Vagina (tissue), 2 donors: ENCODE data around the gene FHL2.

Experiments used
- POLR2A ChIP-seq, 2 donors: fragments of 450-650 bp; IDR thresholded peaks; one replicate each; pipeline ENCODE4 v1.6.1; 2017; ENCODE audit warnings: antibody characterized with exemption in 2 of 2, mild to moderate bottlenecking in 2 of 2, moderate library complexity in 2 of 2
- TF ChIP-seq, protein P1 (sequence below), 3 experiments: fragments of 450-650 bp in 2 of 3; fragments of 200-600 bp in 1 of 3; sonication (generic) in 1 of 3; IDR thresholded peaks; one replicate each; pipeline ENCODE4 v1.5.1; 2017 to 2019; ENCODE audit warnings: antibody characterized with exemption in 3 of 3, mild to moderate bottlenecking in 2 of 3, moderate library complexity in 2 of 3

DNA sequence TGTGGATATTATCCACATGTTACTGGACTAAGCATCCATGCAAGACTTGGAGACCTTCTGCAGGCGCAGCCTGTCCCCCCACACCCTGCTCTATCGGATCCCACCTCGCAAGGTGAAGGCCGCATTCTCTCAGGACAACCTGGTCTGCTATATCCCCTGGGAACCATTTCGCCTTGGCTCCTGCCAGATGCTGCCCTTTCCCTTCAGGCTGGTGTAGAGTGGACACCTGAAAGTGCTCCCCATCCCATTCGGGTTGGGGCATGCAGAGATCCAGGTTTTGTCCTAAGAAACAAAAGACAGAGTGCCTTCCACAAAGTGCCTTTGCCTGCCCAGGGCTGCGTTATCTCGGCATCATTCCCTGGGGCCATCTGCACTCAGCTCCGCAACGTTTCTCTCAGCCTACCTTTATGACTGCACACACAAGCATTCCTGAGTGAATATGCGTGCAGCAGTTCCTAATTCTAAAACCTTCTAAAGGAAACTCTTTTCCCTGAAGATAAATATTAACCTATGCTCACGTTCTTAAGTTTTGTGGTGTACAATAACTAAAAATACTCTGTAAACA lies 20.5 kb downstream of the FHL2 start:
- TF ChIP-seq POLR2A (IDR thresholded peaks at IDR 0.05): no peak
- TF ChIP-seq, protein P1, sequence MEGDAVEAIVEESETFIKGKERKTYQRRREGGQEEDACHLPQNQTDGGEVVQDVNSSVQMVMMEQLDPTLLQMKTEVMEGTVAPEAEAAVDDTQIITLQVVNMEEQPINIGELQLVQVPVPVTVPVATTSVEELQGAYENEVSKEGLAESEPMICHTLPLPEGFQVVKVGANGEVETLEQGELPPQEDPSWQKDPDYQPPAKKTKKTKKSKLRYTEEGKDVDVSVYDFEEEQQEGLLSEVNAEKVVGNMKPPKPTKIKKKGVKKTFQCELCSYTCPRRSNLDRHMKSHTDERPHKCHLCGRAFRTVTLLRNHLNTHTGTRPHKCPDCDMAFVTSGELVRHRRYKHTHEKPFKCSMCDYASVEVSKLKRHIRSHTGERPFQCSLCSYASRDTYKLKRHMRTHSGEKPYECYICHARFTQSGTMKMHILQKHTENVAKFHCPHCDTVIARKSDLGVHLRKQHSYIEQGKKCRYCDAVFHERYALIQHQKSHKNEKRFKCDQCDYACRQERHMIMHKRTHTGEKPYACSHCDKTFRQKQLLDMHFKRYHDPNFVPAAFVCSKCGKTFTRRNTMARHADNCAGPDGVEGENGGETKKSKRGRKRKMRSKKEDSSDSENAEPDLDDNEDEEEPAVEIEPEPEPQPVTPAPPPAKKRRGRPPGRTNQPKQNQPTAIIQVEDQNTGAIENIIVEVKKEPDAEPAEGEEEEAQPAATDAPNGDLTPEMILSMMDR (IDR thresholded peaks at IDR 0.05): no peak
